MCF 10A (cell line): Measurements from ENCODE around the gene TSPYL1. TPM values are rescaled to one million over a fixed set of nuclear protein-coding genes. Genes with fewer than 3 reads are reported as not detected.

Source experiments
- BruUV-seq: library from RNA; stranded (reverse); fragments of 400-500 nt; replicated peaks from 2 replicates; lab custom pipeline; 2021; lab: Mats Ljungman, UMichigan
- CTCF ChIA-PET: fragments of 300-600 bp; sonication (Branson Sonifier 250); formaldehyde crosslinking; extraction: SDS; loops from one replicate; lab custom pipeline; 2021; ENCODE audit warnings: antibody characterized with exemption, inconsistent platforms; lab: Yijun Ruan, JAX
- POLR2A ChIA-PET: fragments of 300-600, 350-650 bp; sonication (Branson Sonifier 250); formaldehyde crosslinking; extraction: SDS; loops from one replicate; lab custom pipeline; 2020; ENCODE audit warnings: antibody characterized with exemption, inconsistent platforms; lab: Yijun Ruan, JAX
- DNase-seq: peaks from one replicate; pipeline ENCODE4 v3.0.0-alpha.2; 2018; ENCODE audit not compliant: unreplicated experiment
- H3K27ac Mint-ChIP-seq: one replicate; pipeline ENCODE4 v1.8.0; 2022; ENCODE audit warnings: mild to moderate bottlenecking, low read depth, mixed read lengths; ENCODE audit not compliant: unreplicated experiment
- H3K27me3 Mint-ChIP-seq: one replicate; pipeline ENCODE4 v1.8.0; 2022; ENCODE audit warnings: mixed read lengths; ENCODE audit not compliant: insufficient read depth, unreplicated experiment
- H3K36me3 Mint-ChIP-seq: one replicate; pipeline ENCODE4 v1.8.0; 2022; ENCODE audit warnings: mild to moderate bottlenecking, moderate library complexity, mixed read lengths; ENCODE audit not compliant: insufficient read depth, unreplicated experiment
- H3K4me1 Mint-ChIP-seq: one replicate; pipeline ENCODE4 v1.8.0; 2022; ENCODE audit warnings: mixed read lengths; ENCODE audit not compliant: insufficient read depth, unreplicated experiment
- H3K4me3 Mint-ChIP-seq: one replicate; pipeline ENCODE4 v1.8.0; 2022; ENCODE audit warnings: mild to moderate bottlenecking, moderate library complexity, mixed read lengths; ENCODE audit not compliant: unreplicated experiment
- H3K9me3 Mint-ChIP-seq: one replicate; pipeline ENCODE4 v1.8.0; 2022; ENCODE audit warnings: mixed read lengths; ENCODE audit not compliant: unreplicated experiment
- intact Hi-C: fragments of 100-400 bp; cut with micrococcal nuclease; formaldehyde crosslinking; loops from 2 replicates; pipeline ENCODE4 v1.14.1; 2022
- total RNA-seq: library from RNA; stranded (reverse); gene quantifications from 2 replicates; pipeline ENCODE4 v1.2.3, GENCODE V29; 2022
- TF ChIP-seq, protein P1 (sequence below): fragments of 200-600 bp; IDR thresholded peaks from one replicate; pipeline ENCODE4 v1.8.0; 2022; ENCODE audit warnings: antibody characterized with exemption, mild to moderate bottlenecking; ENCODE audit not compliant: unreplicated experiment

Gene TSPYL1
- total RNA-seq, 1 experiment from 2014 or later: 67.4 TPM

DNA sequence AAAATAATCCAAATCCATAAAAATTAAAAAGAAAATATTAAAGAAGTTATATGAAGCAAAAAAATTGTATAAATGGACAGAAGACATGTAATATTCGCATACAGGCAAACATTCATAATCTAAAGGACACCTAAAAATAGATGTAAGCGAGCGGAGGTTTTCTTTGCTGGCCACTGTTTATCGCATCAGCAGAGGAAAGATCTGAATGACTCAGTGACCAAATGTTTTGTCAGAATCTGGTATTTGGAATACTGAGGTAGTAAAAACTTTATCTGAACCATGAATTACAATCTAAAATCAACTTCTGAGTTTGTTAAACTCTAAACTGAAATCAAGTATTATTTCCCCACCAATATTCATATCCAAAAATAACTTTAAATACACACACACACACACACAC is 33.6 kb downstream of the TSPYL1 start:
- intact Hi-C loops: no loop called here
- H3K36me3 Mint-ChIP-seq: peaks cover 15% of the 10 kb centered on the region
- H3K9me3 Mint-ChIP-seq: no peaks in the 10 kb centered on the region
- TF ChIP-seq, protein P1, sequence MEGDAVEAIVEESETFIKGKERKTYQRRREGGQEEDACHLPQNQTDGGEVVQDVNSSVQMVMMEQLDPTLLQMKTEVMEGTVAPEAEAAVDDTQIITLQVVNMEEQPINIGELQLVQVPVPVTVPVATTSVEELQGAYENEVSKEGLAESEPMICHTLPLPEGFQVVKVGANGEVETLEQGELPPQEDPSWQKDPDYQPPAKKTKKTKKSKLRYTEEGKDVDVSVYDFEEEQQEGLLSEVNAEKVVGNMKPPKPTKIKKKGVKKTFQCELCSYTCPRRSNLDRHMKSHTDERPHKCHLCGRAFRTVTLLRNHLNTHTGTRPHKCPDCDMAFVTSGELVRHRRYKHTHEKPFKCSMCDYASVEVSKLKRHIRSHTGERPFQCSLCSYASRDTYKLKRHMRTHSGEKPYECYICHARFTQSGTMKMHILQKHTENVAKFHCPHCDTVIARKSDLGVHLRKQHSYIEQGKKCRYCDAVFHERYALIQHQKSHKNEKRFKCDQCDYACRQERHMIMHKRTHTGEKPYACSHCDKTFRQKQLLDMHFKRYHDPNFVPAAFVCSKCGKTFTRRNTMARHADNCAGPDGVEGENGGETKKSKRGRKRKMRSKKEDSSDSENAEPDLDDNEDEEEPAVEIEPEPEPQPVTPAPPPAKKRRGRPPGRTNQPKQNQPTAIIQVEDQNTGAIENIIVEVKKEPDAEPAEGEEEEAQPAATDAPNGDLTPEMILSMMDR: no peak
- BruUV-seq: no TSS peak
- peaks cover 13% of the 10 kb centered on the region for H3K4me1 Mint-ChIP-seq
- CTCF ChIA-PET: no interaction called here
- DNase-seq: no peak
- H3K27ac Mint-ChIP-seq: no peak overlapping the region
- no peaks in the 10 kb centered on the region for H3K27me3 Mint-ChIP-seq
- H3K4me3 Mint-ChIP-seq: no peak overlapping the region
- POLR2A ChIA-PET: interaction anchor here (1.5 kb wide), 1 partner anchor 145 kb away, joined by 3 read pairs; the partner anchor contains the start of gene NT5DC1

- Mint-ChIP-seq H3K36me3 (peaks cover 15% of the 10 kb centered on the region), H3K27me3 (no peaks in the 10 kb centered on the region), H3K9me3 (no peaks in the 10 kb centered on the region), H3K4me1 (no peaks in the 10 kb centered on the region), H3K4me3 (no peak overlapping the region), H3K27ac (no peak overlapping the region)
- TF ChIP-seq, protein P1: no peak
- intact Hi-C loops: no loop called here
- CTCF ChIA-PET: no interaction called here
- no peak for DNase-seq
- POLR2A ChIA-PET: interaction anchor here (1.3 kb wide), 1 partner anchor 10 kb away, joined by 4 read pairs; the partner anchor contains the start of gene TSPYL4
- BruUV-seq: no TSS peak
These were observed 35.4 kb downstream of the TSPYL1 start for GRCh38 chr6:116244284-116244683.

DNA sequence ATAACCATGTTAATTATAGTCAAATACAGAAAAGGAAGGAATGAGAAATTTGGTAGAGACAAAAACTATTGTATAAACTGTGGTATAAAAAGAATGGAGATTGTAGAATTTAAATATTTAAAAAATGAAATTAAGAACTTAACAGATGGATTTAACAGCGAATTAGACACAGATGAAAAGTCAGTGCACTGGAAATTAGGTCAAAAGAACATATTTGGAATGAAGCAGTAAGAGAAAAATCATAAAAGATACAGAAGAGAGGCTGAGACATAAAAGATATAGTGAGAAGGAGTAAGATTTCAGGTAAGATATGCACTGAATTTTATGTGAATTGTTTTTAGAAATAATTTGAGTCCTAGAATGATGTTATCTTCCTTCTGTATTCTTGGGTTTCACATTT is 39.9 kb downstream of the TSPYL1 start:
- CTCF ChIA-PET: interaction anchor here (0.7 to 0.9 kb wide), 2 partner anchors 11 to 321 kb away, joined by 3 to 4 read pairs; no protein-coding TSS in a partner anchor
- intact Hi-C loops: no loop called here
- POLR2A ChIA-PET: no interaction called here
- H3K27me3 Mint-ChIP-seq: no peaks in the 10 kb centered on the region
- peaks cover 27% of the 10 kb centered on the region for H3K36me3 Mint-ChIP-seq
- BruUV-seq: no TSS peak
- DNase-seq: no peak
- no peaks in the 10 kb centered on the region for H3K9me3 Mint-ChIP-seq
- no peak overlapping the region for H3K4me3 Mint-ChIP-seq
- H3K4me1 Mint-ChIP-seq: no peaks in the 10 kb centered on the region
- no peak overlapping the region for H3K27ac Mint-ChIP-seq
- TF ChIP-seq, protein P1: no peak

DNA sequence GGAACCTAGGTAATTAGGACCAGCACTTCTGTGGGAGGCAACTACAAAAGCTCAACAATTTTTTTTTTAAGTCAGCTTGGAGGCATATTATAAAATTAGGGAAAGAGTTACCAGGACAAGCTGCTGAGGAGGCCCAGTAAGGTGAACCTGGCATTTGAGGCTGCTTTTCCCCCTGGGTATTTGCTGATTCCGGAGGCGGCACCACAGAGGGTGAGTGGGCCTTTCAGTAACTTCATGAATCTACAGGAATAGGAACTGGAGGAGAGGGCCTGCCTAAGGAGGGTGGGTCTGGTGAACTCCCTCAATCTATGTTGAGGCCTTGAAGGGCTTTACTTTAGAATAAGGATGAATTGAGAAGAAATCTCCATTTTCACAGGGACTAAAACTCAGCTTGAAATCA is 40.5 kb downstream of the TSPYL1 start:
- ChIA-PET POLR2A (interaction anchor here (0.6 kb wide), 1 partner anchor 139 kb away, joined by 4 read pairs; the partner anchor contains the start of gene NT5DC1), CTCF (interaction anchor here (0.6 to 0.9 kb wide), 4 partner anchors 11 to 322 kb away, joined by 3 to 4 read pairs (median 3); no protein-coding TSS in a partner anchor)
- Mint-ChIP-seq H3K36me3 (peaks cover 27% of the 10 kb centered on the region), H3K27ac (no peak overlapping the region), H3K27me3 (no peaks in the 10 kb centered on the region), H3K4me1 (no peaks in the 10 kb centered on the region), H3K4me3 (no peak overlapping the region), H3K9me3 (no peaks in the 10 kb centered on the region)
- no TSS peak for BruUV-seq
- intact Hi-C loops: no loop called here
- TF ChIP-seq, protein P1: no peak
- DNase-seq: no peak
